CD14-positive monocyte (primary cell): ENCODE data around the gene DOK5. TPM values are rescaled to one million over a fixed set of nuclear protein-coding genes. Genes with fewer than 3 reads are reported as not detected.

Experiments used
- DNase-seq, 3 donors: peaks; one replicate each; pipeline ENCODE4 v3.0.0-alpha.2; 2011 to 2022
- H2AFZ ChIP-seq: 2 replicates; pipeline ENCODE4 v1.6.0; 2012; ENCODE audit warnings: mild to moderate bottlenecking, low read depth, low read length, inconsistent platforms; ENCODE audit not compliant: insufficient read depth, poor library complexity, severe bottlenecking
- H3K27ac ChIP-seq, 2 donors: 1 replicate in 1 of 2; 2 replicates in 1 of 2; pipeline ENCODE4 v1.5.1; 2012 to 2013; ENCODE audit warnings: low read length in 2 of 2, control low read depth in 1 of 2, inconsistent platforms in 1 of 2, low read depth in 1 of 2, mild to moderate bottlenecking in 1 of 2
- H3K27me3 ChIP-seq, 2 donors: one replicate each; pipeline versions ENCODE4 v1.6.0 to v1.6.1; 2011 to 2013; ENCODE audit warnings: low read length in 2 of 2; ENCODE audit not compliant: control insufficient read depth in 2 of 2, insufficient read depth in 2 of 2
- H3K36me3 ChIP-seq, 2 donors: replicated peaks in 1 of 2; 1 replicate in 1 of 2; 2 replicates in 1 of 2; pipeline versions ENCODE4 v1.5.1 to v1.6.1; 2012 to 2013; ENCODE audit warnings: low read length in 2 of 2, control low read depth in 1 of 2, inconsistent platforms in 1 of 2, mild to moderate bottlenecking in 1 of 2; ENCODE audit not compliant: insufficient read depth in 2 of 2, control insufficient read depth in 1 of 2
- H3K4me1 ChIP-seq, 2 donors: 1 replicate in 1 of 2; 2 replicates in 1 of 2; pipeline versions ENCODE4 v1.5.1 to v1.6.1; 2012 to 2013; ENCODE audit warnings: low read length in 2 of 2, control low read depth in 1 of 2, inconsistent platforms in 1 of 2, mild to moderate bottlenecking in 1 of 2, moderate library complexity in 1 of 2; ENCODE audit not compliant: insufficient read depth in 2 of 2, control insufficient read depth in 1 of 2
- H3K4me2 ChIP-seq: replicated peaks from 2 replicates; pipeline ENCODE3; 2012; ENCODE audit warnings: low read length, moderate library complexity, mild to moderate bottlenecking; ENCODE audit not compliant: poor library complexity, severe bottlenecking; ENCODE audit errors: extremely low read depth
- H3K4me3 ChIP-seq, 3 experiments: fragments of 200-600 bp in 1 of 3; sonication (generic) in 1 of 3; replicated peaks in 1 of 3; 1 replicate in 2 of 3; 2 replicates in 1 of 3; pipeline ENCODE4 v1.5.1; 2011 to 2013; ENCODE audit warnings: low read length in 3 of 3, mild to moderate bottlenecking in 3 of 3, control low read depth in 2 of 3, low read depth in 2 of 3, inconsistent platforms in 1 of 3, moderate library complexity in 1 of 3
- H3K79me2 ChIP-seq: 2 replicates; pipeline ENCODE4 v1.6.0; 2012; ENCODE audit warnings: mild to moderate bottlenecking, control low read depth, inconsistent platforms, low read length, moderate library complexity; ENCODE audit not compliant: insufficient read depth
- H3K9ac ChIP-seq: 2 replicates; pipeline ENCODE4 v1.6.0; 2017; ENCODE audit warnings: low read length, mild to moderate bottlenecking; ENCODE audit not compliant: insufficient read depth, poor library complexity, severe bottlenecking
- H3K9me3 ChIP-seq, 2 donors: replicated peaks in 1 of 2; 1 replicate in 1 of 2; 2 replicates in 1 of 2; pipeline versions ENCODE4 v1.5.1 to v1.6.1; 2012 to 2013; ENCODE audit warnings: low read length in 2 of 2, control low read depth in 1 of 2; ENCODE audit not compliant: control insufficient read depth in 1 of 2, insufficient read depth in 1 of 2
- H4K20me1 ChIP-seq: 2 replicates; pipeline ENCODE4 v1.6.0; 2012; ENCODE audit warnings: mild to moderate bottlenecking, low read length, control low read depth, moderate library complexity; ENCODE audit not compliant: insufficient read depth
- H3K27ac Mint-ChIP-seq, 7 donors: one replicate each; pipeline ENCODE4 v1.8.0; 2020; ENCODE audit warnings: mild to moderate bottlenecking in 7 of 7, mixed read lengths in 7 of 7, moderate library complexity in 6 of 7, inconsistent platforms in 2 of 7
- H3K27me3 Mint-ChIP-seq, 3 donors: one replicate each; pipeline ENCODE4 v1.8.0; 2021 to 2022; ENCODE audit warnings: low read depth in 3 of 3, mild to moderate bottlenecking in 3 of 3, mixed read lengths in 3 of 3, moderate library complexity in 3 of 3, inconsistent platforms in 1 of 3
- H3K36me3 Mint-ChIP-seq, 2 donors: one replicate each; pipeline ENCODE4 v1.8.0; 2020; ENCODE audit warnings: mixed read lengths in 2 of 2, inconsistent platforms in 1 of 2, mild to moderate bottlenecking in 1 of 2
- H3K4me1 Mint-ChIP-seq: one replicate; pipeline ENCODE4 v1.8.0; 2020; ENCODE audit warnings: mild to moderate bottlenecking, mixed read lengths
- H3K4me3 Mint-ChIP-seq, 2 donors: one replicate each; pipeline ENCODE4 v1.8.0; 2020; ENCODE audit warnings: mild to moderate bottlenecking in 2 of 2, mixed read lengths in 2 of 2, moderate library complexity in 1 of 2
- H3K9me3 Mint-ChIP-seq, 7 donors: one replicate each; pipeline ENCODE4 v1.8.0; 2020 to 2022; ENCODE audit warnings: mixed read lengths in 7 of 7, mild to moderate bottlenecking in 6 of 7, moderate library complexity in 6 of 7, inconsistent platforms in 2 of 7
- intact Hi-C, 2 donors: fragments of 100-400 bp; cut with micrococcal nuclease; formaldehyde crosslinking; loops; one replicate each; pipeline versions ENCODE4 v1.15.0 to v1.15.1; 2023
- polyA plus RNA-seq, 3 donors: library from polyadenylated mRNA; depleted of rRNA in 1 of 3; unstranded in 2 of 3; stranded (reverse) in 1 of 3; fragments of 300-500 nt in 2 of 3; fragments of >200 nt in 1 of 3; fragmentation: Illumina TruSeq in 2 of 3; gene quantifications; 1 replicate in 2 of 3; 2 replicates in 1 of 3; pipeline ENCODE4 v1.2.3, GENCODE V29; 2012 to 2021
- TF ChIP-seq, protein P1 (sequence below): fragments of 200-600 bp; IDR thresholded peaks from one replicate; pipeline ENCODE4 v1.8.0; 2022; ENCODE audit warnings: antibody characterized with exemption, mild to moderate bottlenecking

DOK5 gene
- polyA plus RNA-seq, 3 donors, result not detected

DNA sequence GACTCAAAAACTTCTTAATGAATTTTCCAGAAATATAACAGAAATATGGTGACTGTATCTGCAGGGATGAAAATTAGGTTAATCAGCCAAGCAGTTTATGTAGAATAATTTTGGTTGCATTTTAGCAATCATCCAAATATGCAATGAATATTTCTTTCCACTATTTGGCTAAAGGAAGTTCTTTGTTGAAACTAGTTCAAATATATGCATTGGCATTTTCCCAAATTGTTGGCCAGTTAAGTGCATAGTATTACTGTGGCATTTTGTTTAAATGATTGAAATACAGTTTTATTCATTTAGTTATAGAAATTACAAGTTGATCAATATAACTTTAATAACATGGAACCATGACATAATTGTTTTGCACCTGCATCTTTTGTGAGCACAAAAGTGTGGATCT lies 115.5 kb downstream of the DOK5 start:
- no peak overlapping the region for H2AFZ ChIP-seq
- no peaks in the 10 kb centered on the region for H3K79me2 ChIP-seq
- H3K27ac ChIP-seq, result no peak overlapping the region
- Mint-ChIP-seq H3K27ac (no peak overlapping the region), H3K36me3 (no peaks in the 10 kb centered on the region), H3K9me3 (peaks cover 0 to 6% (median 2%) of the 10 kb centered on the region in 7 donors), H3K27me3 (peaks cover 0 to 7% (median 2%) of the 10 kb centered on the region in 3 donors), H3K4me3 (no peak overlapping the region), H3K4me1 (no peaks in the 10 kb centered on the region)
- H3K9me3 ChIP-seq, result no peaks in the 10 kb centered on the region
- DNase-seq, result no peak
- H3K4me3 ChIP-seq, result no peak overlapping the region
- no peaks in the 10 kb centered on the region for H3K4me1 ChIP-seq
- intact Hi-C loops, result no loop called here
- no peaks in the 10 kb centered on the region for H4K20me1 ChIP-seq
- H3K36me3 ChIP-seq, result no peaks in the 10 kb centered on the region
- TF ChIP-seq, protein P1, sequence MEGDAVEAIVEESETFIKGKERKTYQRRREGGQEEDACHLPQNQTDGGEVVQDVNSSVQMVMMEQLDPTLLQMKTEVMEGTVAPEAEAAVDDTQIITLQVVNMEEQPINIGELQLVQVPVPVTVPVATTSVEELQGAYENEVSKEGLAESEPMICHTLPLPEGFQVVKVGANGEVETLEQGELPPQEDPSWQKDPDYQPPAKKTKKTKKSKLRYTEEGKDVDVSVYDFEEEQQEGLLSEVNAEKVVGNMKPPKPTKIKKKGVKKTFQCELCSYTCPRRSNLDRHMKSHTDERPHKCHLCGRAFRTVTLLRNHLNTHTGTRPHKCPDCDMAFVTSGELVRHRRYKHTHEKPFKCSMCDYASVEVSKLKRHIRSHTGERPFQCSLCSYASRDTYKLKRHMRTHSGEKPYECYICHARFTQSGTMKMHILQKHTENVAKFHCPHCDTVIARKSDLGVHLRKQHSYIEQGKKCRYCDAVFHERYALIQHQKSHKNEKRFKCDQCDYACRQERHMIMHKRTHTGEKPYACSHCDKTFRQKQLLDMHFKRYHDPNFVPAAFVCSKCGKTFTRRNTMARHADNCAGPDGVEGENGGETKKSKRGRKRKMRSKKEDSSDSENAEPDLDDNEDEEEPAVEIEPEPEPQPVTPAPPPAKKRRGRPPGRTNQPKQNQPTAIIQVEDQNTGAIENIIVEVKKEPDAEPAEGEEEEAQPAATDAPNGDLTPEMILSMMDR, result no peak
- no peak overlapping the region for H3K4me2 ChIP-seq
- H3K27me3 ChIP-seq, result no peaks in the 10 kb centered on the region
- H3K9ac ChIP-seq, result no peak overlapping the region

- no peaks in the 10 kb centered on the region for H3K79me2 ChIP-seq
- no peaks in the 10 kb centered on the region for H3K27me3 ChIP-seq
- no peak overlapping the region for H3K4me2 ChIP-seq
- H3K4me3 ChIP-seq, result no peak overlapping the region
- H3K9me3 ChIP-seq, result peaks cover 8 to 9% of the 10 kb centered on the region in 2 donors
- peaks cover 2 to 4% (median 4%) of the 10 kb centered on the region in 3 donors for H3K27me3 Mint-ChIP-seq
- no peaks in the 10 kb centered on the region for H4K20me1 ChIP-seq
- H3K9me3 Mint-ChIP-seq, result peaks cover 4 to 17% (median 12%) of the 10 kb centered on the region in 7 donors
- intact Hi-C loops, result no loop called here
- DNase-seq, result no peak
- no peak overlapping the region for H3K9ac ChIP-seq
- no peaks in the 10 kb centered on the region for H3K4me1 Mint-ChIP-seq
- TF ChIP-seq, protein P1, result no peak
- H3K4me3 Mint-ChIP-seq, result no peak overlapping the region
- no peaks in the 10 kb centered on the region for H3K4me1 ChIP-seq
- no peaks in the 10 kb centered on the region for H3K36me3 ChIP-seq
- no peak overlapping the region for H2AFZ ChIP-seq
- H3K36me3 Mint-ChIP-seq, result no peaks in the 10 kb centered on the region
- no peak overlapping the region for H3K27ac ChIP-seq
- no peak overlapping the region for H3K27ac Mint-ChIP-seq
Measured at GRCh38 chr20:54596651-54597050, 121.3 kb downstream of the DOK5 start.
